Stimulated activated naive CD4-positive, alpha-beta T cell (primary cell): ENCODE results near the gene MED15.
"Not testable (repeated sequence)": the region's sequence is repeated elsewhere in the genome, so short reads cannot be mapped to it uniquely, and the experiment has no call there.

Experiments used
- DNase-seq, 6 experiments: peaks; one replicate each; lab custom pipeline; 2025; lab: John Stamatoyannopoulos, UW

MED15 gene

GRCh38 chr22:20604092-20604747 lies 96.8 kb downstream of the MED15 start:
- DNase-seq = no peak

- no peak for DNase-seq
Observed at GRCh38 chr22:20604776-20605221, 97.4 kb downstream of the MED15 start.

GRCh38 chr22:20605328-20605727 lies 97.9 kb downstream of the MED15 start:
- DNase-seq = no peak

- peak; percentile 46 to 74 (median 58) for DNase-seq
Observed at GRCh38 chr22:20606041-20606783, 98.8 kb downstream of the MED15 start.

GRCh38 chr22:20606784-20607128 lies 99.3 kb downstream of the MED15 start:
- no peak for DNase-seq

GRCh38 chr22:20607157-20607907 lies 99.9 kb downstream of the MED15 start:
- DNase-seq = no peak

GRCh38 chr22:20610243-20610686 lies 102.9 kb downstream of the MED15 start:
- DNase-seq = no peak

- DNase-seq = no peak
Observed at GRCh38 chr22:20610757-20611156, 103.3 kb downstream of the MED15 start.

GRCh38 chr22:20611418-20611817 lies 104.0 kb downstream of the MED15 start:
- DNase-seq = no peak

GRCh38 chr22:20613301-20613700 lies 105.9 kb downstream of the MED15 start:
- no peak for DNase-seq

- DNase-seq = no peak
Observed at GRCh38 chr22:20615021-20615420, 107.6 kb downstream of the MED15 start.

GRCh38 chr22:20615533-20616450 lies 108.4 kb downstream of the MED15 start:
- no peak for DNase-seq

- DNase-seq = no peak
Observed at GRCh38 chr22:20616451-20617043, 109.1 kb downstream of the MED15 start.

GRCh38 chr22:20618488-20618887 lies 111.1 kb downstream of the MED15 start:
- no peak for DNase-seq

GRCh38 chr22:20619045-20619892 lies 111.9 kb downstream of the MED15 start:
- no peak for DNase-seq

- DNase-seq = not testable (repeated sequence)
Observed at GRCh38 chr22:20619893-20620194, 112.4 kb downstream of the MED15 start.

- no peak for DNase-seq
Observed at GRCh38 chr22:20621162-20621561, 113.8 kb downstream of the MED15 start.

- no peak for DNase-seq
Observed at GRCh38 chr22:20622650-20623339, 115.4 kb downstream of the MED15 start.

GRCh38 chr22:20624161-20624616 lies 116.8 kb downstream of the MED15 start:
- DNase-seq = no peak

- DNase-seq = no peak
Observed at GRCh38 chr22:20625270-20625669, 117.9 kb downstream of the MED15 start.
